Neutrophil (primary cell): ENCODE data around the gene PCAT6.

ENCODE experiments used
- H3K27ac ChIP-seq: fragments of 200-600 bp; sonication (generic); 2 replicates; pipeline ENCODE4 v1.5.1; 2016; ENCODE audit warnings: mild to moderate bottlenecking, moderate library complexity
- H3K27me3 ChIP-seq: fragments of 200-600 bp; sonication (generic); 2 replicates; pipeline ENCODE4 v1.6.0; 2016; ENCODE audit warnings: mild to moderate bottlenecking
- H3K36me3 ChIP-seq: fragments of 200-600 bp; sonication (generic); 2 replicates; pipeline ENCODE4 v1.5.1; 2017
- H3K4me1 ChIP-seq, 2 experiments: fragments of 200-600 bp in 1 of 2; sonication (generic) in 1 of 2; 1 replicate in 1 of 2; 2 replicates in 1 of 2; pipeline versions ENCODE4 v1.5.1 to v1.6.1; 2013 to 2016; ENCODE audit warnings: low read depth in 1 of 2, low read length in 1 of 2, mild to moderate bottlenecking in 1 of 2, moderate library complexity in 1 of 2; ENCODE audit not compliant: control insufficient read depth in 1 of 2, insufficient read depth in 1 of 2
- H3K4me3 ChIP-seq, 2 experiments: fragments of 200-600 bp in 1 of 2; sonication (generic) in 1 of 2; 1 replicate in 1 of 2; 2 replicates in 1 of 2; pipeline ENCODE4 v1.5.1; 2013 to 2016; ENCODE audit warnings: low read depth in 1 of 2, low read length in 1 of 2, mild to moderate bottlenecking in 1 of 2, moderate library complexity in 1 of 2
- H3K9me3 ChIP-seq: fragments of 200-600 bp; sonication (generic); 2 replicates; pipeline ENCODE4 v1.5.1; 2016
- CTCF ChIP-seq: fragments of 200-600 bp; sonication (generic); IDR thresholded peaks from 2 replicates; pipeline ENCODE4 v1.5.1; 2016; ENCODE audit warnings: antibody characterized with exemption

PCAT6 gene

DNA sequence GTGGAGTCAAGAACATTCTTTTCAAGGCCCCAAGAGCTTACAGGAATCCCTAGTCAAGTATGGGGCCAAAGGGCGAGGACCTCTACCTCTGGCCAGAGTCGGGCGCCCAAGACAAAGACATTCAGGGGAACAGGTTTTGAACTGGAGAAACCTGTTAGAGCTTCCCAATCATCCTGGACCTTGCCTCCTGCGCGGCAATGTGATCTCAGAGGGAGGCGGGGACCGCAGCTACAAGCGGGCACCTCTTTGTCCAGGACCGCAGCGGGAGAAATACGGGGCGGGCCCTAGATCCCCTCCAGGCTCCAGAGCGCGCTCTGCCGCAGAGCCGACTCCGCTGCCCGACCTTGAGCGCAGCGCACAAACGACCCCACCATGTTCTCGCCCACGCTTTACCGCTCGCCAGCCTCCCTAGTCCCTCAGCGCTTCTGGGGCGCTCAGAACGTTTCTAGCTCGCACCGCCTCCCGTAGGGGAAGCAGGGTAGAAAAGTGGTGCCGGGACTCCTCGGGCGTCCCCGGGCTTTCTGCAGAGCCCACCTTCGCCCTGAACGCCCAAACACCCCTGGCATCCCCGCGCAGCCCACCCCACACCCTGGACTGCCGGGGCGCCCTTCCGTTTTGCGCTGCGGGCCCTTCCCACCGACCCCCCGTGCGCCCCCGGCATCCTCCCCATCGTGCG lies 50.1 kb downstream of the PCAT6 start:
- no peak for TF ChIP-seq CTCF
- H3K4me1 ChIP-seq: peaks cover 51 to 52% of the 10 kb centered on the region in 2 experiments
- no peaks in the 10 kb centered on the region for H3K27me3 ChIP-seq
- peak overlapping the region; percentile 70 for H3K27ac ChIP-seq
- no peaks in the 10 kb centered on the region for H3K36me3 ChIP-seq
- no peaks in the 10 kb centered on the region for H3K9me3 ChIP-seq
- peak overlapping the region; percentile 62 to 99 for H3K4me3 ChIP-seq
